Upper lobe of left lung (tissue), 4 donors: ENCODE results near the gene SH3PXD2A.

Experiments used
- CTCF ChIP-seq, 6 experiments: fragments of 450-650 bp in 4 of 6; fragments of 200-600 bp in 2 of 6; sonication (generic) in 2 of 6; IDR thresholded peaks; one replicate each; pipeline ENCODE4 v1.5.1; 2016 to 2019; ENCODE audit warnings: antibody characterized with exemption in 6 of 6
- EP300 ChIP-seq, 4 donors: sonication (generic); formaldehyde crosslinking; IDR thresholded peaks; one replicate each; pipeline ENCODE4 v1.5.1; 2017; ENCODE audit warnings: antibody characterized with exemption in 4 of 4, control low read depth in 2 of 4
- POLR2A ChIP-seq, 4 donors: fragments of 450-650 bp; IDR thresholded peaks; one replicate each; pipeline ENCODE4 v1.5.1; 2016 to 2017; ENCODE audit warnings: antibody characterized with exemption in 4 of 4, mild to moderate bottlenecking in 2 of 4
- POLR2AphosphoS5 ChIP-seq, 2 donors: sonication (generic); formaldehyde crosslinking; IDR thresholded peaks; one replicate each; pipeline ENCODE4 v1.5.1; 2017; ENCODE audit warnings: antibody characterized with exemption in 2 of 2

GRCh38 chr10:103669243-103669929, 186.0 kb downstream of the SH3PXD2A start:
- TF ChIP-seq EP300 (IDR thresholded peaks at IDR 0.05) (no peak), POLR2A (IDR thresholded peaks at IDR 0.05) (no peak), POLR2AphosphoS5 (IDR thresholded peaks at IDR 0.05) (no peak), CTCF (IDR thresholded peaks at IDR 0.05) (no peak)
